HG03103 (cell line): ENCODE data around the gene GPR152.
"Not testable (repeated sequence)": the region's sequence is repeated elsewhere in the genome, so short reads cannot be mapped to it uniquely, and the experiment has no call there.

Source experiments
- ATAC-seq: cut with Tn5 transposase; IDR thresholded peaks from one replicate; pipeline ENCODE4 v1.9.1; 2021; ENCODE audit warnings: low read depth; ENCODE audit not compliant: unreplicated experiment

The GPR152 gene

DNA sequence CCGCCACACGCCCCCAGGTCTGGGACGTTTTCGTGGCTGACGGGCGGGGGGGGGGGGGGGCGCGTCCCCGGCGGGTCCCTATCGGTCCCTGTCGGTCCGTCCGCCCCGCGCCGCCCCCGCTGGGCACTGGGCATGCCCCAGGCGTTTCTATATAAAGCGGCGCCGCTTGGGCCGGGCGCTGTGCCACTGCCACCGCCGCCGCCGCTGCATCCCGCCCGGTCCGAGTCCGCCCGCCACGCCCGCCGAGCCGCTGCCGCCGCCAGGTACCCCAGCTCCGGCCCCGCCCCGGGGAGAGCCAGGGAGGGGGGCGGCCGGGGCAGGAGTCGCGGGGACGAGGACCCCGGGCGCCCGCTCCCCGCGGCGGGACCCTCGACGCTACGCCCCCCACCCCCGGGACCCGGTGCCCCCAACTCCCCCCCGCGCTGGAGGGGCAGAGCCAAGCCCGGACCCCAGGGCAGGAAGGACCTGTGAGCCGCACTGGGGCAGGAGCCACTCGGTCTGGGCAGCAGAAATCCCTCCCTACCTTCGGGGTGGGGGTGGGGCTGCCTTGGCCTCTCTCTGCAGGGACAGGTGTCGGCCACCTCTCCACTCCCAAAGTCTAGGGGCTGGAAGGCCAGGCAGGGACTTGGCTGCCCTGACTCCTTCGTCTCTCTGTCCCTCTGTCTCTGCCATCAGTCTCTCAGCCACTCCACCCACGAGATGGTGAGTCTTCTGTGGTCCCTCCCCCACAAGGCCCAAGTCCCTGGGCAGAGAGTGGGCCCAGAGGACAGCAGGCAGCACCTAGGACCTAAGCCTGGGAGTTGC lies 36.8 kb downstream of the GPR152 start, which contains the start of gene CARNS1:
CARNS1 (plus strand) TSS at position 178 of the 804 bp plus-strand sequence; CDS start at position 700, 522 bp downstream.
- ATAC-seq: no peak

DNA sequence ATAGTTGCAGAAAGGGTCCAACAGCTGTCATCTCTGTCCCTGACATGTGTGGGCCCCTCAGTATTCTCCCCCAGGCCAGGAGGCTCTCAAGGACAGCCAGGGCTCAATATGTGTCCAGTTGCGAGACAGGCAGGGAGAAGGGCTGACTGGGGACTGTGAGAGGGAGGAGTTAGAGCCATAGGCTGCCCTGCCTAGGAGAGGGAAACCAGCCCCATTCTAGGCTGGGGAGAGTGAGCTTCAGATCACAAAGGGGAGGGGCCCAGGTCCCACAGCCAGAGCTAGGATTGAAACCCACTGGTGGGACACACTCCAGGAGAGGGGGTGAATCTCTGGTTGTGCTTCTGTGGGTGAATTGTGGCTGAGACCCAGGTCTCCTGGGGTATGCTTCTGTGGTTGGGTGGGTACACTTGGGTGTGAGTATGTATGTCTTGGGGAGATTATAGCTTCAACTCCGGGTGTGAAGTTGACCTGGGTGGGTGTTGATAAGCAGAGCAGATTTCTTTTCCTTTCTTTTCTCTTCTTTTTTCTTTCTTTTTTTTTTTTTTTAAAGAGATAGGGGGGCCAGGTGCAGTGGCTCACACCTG lies 39.2 kb downstream of the GPR152 start:
- ATAC-seq: no peak

DNA sequence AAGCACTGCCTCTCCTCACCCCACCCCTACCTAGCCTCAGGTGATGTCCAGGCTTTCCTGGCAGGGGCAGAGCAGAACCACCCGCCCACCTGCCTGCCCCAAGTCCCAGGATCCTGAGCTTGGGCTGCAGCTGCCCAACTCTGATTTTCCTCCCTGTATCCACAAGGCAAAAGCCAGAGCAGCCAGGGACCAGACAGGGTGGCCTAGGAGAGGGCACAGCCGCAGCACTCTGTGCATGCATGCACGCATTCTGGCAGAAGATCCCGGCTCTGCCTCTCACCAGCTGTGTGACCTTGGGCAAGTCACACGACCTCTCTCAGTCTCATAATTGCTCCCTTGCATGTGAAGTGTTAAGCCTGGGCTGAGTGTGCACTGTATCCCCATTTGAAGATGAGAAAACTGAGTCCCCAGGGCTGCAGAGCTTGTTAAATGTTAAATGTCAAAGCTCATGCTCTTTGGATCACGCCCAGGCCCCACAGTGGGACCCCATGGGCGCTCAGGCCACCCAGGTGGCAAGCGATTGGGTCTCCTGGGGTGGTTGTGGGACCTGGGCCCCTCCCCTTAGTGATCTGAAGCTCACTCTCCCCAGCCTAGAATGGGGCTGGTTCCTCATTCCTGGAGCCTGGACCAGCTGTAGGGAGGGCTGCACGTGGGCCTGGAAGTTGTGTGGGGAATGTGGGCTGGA lies 39.9 kb downstream of the GPR152 start:
- ATAC-seq: no peak

DNA sequence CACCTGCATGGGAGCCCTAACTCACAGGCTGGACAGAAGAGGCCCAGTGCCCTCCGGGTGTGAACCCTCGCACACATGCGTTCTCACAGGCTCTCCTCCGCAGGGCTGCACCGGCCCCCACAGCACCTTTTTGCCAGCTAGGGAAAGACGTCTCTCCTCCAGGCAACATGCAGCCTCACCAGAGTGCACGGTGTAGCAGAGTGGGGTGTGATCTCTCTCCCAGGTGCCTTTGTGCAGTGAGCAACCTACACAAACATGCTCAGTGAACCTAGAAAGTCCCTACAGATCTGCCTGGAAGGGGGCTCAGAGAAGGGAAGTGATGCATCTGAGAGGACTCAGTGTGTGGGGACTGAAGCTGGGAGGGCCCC lies 40.8 kb downstream of the GPR152 start:
- no peak for ATAC-seq

DNA sequence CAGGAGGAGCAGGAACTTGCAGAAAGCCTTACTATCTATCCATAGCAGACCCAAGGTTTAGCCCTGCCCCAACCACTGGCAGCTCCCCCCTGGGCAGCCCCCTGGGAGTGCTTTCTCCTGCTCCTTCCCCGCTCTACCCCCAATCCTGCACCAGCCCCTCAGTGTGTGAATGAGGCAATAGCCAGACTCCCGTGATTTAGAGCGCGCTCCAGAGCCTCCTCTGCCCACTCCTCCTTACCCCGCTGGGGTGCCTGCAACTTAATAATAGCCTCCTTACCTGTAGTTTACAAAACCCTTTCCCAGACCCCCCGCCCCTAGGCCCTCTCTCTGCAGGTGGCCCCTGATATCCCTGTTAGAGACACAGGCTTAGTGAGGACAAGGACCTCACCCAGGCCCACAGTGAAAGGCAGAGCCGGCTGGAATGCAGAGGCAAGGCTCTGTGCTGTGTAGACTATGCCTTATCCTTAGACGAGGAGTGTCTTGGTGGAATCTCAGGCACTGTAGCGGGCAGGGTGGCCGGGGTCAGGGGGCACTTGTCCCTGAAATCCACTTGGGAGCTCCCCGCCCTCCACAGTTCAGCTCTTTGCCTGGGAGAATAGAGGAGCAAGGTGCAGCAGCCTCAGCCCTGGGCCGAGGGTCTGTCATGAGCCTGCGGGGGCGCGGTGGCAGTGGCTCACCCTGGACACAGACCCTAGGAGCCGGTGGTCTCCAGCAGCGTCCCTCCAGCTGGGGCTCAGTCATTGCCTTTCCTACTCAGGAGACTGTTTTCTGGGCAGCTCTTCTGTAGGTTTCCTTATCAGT lies 41.3 kb downstream of the GPR152 start:
- no peak for ATAC-seq

DNA sequence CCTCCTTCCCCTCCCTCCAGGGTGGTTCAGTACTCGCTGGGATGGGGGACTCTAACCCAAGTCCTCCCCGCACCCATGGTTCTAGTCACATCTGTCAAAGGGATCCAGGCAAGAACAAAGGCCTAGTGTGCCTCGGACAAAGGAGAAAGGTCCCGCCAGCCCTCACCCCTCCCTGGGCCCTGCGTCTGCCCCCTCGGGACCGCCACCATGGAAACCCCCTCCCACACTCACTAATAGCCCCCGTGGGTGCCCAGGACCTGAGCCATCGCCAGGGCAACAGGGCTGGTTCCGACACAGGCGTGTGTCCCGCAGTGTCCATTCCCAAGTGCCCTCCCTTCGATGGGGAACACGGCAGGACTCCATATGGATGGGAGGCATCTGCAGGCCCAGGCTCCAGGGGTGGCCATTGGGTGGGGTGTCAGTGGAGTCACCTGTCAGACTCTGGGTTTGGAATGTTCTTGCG lies 42.1 kb downstream of the GPR152 start:
- ATAC-seq: no peak

DNA sequence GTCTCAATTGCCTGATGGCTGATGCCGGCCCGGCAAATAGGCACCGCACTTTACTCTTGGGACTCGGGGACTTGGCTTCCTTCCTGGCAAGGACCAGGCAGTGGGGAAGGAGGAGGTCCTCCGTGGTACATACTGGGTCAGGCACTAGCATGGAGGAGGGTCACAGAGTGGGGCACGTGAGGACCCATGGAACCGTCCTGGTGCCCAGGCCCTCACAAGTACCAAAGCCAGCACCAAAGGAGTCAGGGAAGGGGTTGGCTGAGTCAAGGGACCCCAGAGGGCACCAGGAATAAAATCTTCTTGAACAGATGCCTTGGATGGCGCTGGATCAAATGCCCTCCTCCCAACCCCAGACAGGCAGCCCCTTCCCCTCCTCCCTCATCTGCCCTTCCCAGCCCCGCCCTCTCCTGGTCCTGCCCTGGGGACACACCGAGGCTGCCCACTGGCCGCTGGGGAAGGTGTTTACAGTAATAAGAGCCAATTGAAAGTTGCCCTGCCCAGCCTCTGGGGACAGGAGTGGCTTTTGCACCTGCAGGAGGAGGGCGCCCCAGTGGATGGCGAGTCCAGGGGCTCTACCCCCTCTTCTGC lies 42.7 kb downstream of the GPR152 start:
- no peak for ATAC-seq

DNA sequence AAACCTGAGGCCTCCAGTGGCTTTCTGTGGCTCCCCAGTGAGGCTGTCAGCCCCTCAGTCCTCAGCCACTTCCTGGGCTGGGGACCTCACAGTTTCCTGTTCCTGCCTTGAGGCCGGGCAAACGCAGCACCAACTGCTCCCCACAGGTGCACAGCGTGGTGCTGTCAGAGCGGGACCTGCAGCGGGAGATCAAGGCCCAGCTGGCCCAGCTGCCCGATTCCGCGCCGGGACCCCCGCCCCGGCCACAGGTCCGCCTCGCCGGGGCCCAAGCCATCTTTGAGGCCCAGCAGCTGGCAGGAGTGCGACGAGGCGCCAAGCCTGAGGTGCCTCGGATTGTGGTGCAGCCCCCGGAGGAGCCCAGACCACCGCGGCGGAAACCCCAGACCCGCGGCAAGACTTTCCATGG lies 43.3 kb downstream of the GPR152 start:
- ATAC-seq: no peak

DNA sequence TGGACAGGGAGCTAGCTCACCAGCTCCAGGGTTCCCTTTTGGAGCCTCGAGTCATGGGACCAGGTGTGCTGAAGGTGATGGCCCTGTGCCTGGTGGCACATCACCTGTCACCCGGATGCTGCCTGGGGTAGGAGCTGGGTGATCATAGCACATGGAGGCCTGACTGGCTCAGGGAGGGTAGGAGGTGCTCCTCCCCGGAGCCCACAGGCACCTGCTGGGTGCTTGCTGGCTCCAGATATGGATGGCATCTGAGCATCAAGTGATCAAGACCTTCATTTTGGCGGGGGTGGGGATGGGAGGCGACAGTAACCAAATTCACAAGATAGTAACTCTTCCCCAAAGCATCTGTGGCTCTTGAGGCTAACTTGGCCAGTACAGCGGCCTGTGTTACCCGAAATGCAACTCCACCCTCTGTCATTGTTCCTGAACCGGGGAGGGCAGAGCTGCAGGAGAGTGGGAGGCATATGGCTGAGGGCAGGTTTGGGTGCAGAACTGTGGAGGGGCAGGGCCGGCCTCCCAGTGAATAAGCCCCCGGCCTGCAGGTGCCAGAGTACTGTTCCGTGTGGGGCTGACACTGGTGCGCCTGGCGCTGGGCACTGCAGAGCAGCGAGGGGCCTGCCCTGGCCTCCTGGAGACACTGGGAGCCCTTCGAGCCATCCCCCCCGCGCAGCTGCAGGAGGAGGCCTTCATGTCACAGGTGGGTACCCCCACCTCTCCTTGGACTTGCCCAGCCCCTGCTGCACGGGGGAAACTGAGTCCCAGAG lies 43.9 kb downstream of the GPR152 start:
- no peak for ATAC-seq

DNA sequence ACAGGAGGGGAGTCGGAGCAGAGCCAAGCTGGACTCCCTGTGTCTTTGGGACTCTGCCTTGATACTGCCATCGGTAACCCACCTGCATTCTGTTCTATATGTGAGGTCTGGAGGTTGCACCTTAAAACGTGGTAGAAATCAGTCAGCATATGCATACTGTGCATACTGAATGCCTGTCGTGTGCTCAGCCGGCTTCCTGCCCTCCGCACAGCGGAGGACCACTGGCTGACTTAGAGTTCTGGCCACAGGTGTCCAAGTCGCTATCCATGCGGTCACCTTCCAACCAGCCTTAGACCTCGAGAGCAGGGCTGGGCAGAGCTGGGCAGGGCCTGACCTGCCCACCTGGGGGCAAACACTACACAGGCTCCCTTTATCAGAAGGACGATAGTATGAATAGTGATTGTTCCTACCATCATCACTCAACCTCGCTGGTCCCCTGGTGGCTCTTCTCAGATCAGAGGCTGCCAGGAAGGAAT lies 44.8 kb downstream of the GPR152 start:
- ATAC-seq: no peak

DNA sequence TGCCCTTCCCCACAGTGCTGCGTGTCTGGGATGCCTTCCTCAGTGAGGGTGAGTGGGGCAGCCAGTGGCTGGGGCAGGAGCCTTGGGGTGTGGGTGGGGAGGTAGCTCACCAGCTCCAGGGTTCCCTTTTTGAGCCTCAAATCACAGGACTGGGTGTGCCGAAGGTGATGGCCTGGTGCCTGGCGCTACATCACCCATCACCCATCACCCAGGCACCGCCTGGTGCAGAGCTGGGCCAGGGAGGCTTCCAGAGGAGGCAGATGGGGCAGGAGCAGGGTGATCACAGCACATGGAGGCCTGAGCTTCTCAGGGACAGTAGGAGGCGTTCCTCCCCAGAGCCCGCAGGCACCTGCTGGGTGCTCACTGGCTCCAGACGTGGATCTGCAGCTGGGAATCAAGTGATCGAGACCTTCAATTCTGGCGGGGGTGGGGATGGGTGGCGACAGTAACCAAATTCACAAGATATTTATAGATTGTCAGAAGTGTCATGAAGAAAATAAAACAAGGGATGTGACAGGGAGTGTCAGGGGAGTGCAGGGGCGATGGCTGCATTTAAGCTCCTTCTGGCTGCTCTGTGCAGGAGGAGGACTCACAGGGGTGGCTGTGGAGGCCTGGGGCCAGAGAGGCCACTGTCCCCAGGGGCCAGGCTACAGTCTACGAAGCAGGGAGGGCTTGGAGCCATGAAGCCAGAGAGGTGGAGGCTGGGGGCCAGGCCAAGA lies 45.4 kb downstream of the GPR152 start:
- ATAC-seq: no peak

DNA sequence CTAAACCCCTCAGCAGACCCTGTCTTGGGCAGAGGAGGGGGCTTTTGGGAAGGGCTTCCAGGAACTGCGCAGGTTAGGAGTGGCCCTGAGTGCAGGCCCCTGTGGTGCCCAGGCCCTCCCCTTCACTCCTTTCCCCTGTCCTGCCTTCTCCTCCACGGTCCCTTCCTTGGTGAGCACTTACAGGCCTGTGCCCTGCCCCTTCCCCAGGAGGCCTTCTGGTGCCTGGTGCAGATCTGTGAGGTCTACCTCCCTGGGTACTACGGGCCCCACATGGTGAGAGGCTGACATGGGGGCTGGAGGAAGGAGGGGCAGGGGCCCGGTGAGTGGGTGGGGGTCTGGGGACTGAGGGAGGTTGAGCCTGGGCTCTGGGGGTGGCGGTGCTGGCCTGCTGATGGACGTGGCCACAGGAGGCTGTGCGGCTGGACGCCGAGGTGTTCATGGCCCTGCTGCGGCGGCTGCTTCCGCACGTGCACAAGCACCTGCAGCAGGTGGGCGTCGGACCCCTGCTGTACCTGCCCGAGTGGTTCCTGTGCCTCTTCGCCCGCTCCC lies 46.0 kb downstream of the GPR152 start:
- no peak for ATAC-seq

DNA sequence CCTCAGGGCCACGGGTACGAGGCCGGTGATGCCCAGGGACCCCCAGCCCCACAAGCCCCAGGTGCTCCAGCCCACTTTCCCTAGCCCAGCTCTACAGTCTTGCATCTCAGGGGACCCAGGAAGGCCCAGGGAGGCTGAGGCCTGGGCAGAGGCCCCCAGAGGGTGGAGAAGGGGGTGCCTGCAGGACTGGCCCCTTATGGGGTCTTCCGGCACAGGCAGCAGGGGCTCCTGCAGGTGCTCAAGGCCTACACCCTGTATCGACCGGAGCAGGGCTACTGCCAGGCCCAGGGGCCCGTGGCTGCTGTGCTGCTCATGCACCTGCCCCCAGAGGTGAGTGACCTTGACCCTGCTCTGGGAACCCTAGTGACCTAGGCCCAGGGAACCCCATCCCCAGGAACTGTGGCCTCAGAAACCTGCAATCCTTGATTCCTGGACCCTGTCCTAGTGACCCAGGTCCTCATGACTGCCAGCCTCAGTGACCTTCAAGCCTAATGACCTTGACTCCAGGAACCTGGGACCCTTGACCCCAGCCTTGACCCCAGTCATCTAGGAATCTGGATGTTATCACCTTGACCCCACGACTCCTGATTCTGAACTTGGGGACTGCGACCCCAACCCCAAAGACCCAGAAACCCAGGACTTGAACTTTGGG lies 46.7 kb downstream of the GPR152 start:
- ATAC-seq: no peak

DNA sequence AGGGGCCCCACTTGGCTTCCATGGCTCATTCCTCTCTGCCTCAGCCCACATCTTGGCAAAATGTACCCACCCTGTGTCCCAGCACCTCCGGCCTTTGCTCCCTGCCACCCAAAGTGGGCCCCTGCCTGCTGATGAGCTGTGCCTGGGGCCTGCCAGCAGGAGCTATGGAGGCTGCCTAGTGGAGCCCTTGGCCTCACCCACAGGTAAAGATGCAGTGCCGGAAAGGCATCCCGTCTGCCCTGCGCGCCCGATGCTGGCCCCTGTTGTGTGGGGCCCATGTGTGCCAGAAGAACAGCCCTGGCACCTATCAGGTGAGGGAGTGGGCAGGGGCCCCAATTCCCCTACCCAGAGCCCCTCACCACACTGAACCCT lies 47.3 kb downstream of the GPR152 start:
- ATAC-seq: no peak

DNA sequence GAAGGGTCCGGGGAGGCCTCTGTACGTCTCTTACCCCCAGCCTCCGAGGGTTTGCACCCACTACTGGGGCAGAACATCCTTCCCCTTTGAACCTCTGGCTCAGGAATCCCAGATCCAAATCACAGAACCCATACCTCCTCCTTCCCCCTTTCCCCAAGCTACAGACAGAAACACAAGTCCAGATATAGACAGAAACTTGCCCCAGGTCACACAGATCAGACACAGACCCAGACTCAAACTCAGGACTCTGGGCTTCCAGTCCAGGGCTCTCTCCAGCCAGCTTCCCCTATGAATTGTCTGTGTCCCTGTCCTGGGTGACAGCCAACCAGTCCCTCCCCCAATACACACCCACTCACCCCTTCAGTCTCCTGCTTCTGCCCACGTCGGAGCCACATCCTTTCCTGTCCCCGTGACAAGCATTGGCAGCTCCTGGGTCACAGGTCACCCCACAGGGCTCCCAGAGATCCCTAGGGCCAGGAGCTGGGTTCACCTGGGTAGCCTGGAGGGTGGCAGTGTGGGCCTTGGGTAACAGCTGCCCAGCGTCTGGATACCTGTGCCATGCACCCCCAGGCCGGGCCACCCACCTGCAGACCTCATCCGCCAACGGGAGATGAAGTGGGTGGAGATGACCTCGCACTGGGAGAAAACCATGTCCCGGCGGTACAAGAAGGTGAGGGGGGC lies 47.9 kb downstream of the GPR152 start:
- ATAC-seq: no peak

DNA sequence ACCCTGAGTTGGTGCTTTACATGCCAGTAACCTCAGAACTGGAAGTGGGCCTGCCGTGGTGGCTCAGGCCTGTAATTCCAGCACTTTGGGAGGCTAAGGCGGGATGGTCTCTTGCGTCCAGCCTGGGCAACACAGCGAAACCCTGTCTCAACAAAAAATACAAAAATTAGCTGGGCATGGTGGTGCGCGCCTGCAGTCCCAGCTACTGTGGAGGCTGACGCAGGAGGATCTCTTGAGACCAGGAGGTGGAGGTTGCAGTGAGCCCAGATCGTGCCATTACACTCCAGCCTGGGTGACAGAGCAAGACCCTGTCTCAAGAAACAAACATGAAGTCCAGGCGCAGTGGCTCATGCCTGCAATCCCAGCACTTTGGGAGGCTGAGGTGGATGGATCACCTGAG lies 49.4 kb downstream of the GPR152 start:
- ATAC-seq: not testable (repeated sequence)

DNA sequence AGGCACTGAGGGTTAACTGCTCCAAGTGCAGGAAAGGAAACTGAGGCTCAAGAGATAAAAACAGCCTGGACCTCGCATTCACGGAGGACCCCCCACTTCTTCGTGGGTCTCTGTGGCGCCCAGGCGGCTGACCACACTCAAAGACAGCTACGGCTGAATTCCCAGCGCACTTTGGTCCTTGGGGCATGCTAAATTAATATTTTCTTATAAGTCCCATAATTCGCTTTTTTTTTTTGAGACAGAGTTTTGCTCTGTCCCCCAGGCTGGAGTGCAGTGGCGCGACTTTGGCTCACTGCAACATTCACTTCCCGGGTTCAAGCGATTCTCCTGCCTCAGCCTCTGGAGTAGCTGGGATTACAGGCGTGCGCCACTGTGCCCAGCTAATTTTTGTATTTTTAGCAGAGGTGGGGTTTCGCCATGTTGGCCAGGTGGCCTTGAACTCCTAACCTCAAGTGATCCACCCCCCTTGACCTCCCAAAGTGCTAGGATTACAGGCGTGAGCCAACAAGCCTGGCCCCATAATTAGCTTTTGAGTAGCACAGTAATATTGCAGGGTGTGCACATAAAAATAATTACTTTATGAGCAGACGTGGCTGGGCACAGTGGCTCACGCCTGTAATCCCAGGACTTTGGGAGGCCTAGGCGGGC lies 50.2 kb downstream of the GPR152 start:
- not testable (repeated sequence) for ATAC-seq
